SK-N-SH (cell line): Measurements from ENCODE around the gene WDR17. TPM values are rescaled to one million over a fixed set of nuclear protein-coding genes. Genes with fewer than 3 reads are reported as not detected.

Experiments
- CTCF ChIA-PET: fragments of 300-600, 350-600 bp; formaldehyde crosslinking; extraction: SDS; loops from one replicate; lab custom pipeline; 2021; lab: Yijun Ruan, JAX
- POLR2A ChIA-PET: fragments of 350-600 bp; sonication (Branson Sonifier 250); formaldehyde crosslinking; extraction: SDS; loops from one replicate; lab custom pipeline; 2020; ENCODE audit warnings: antibody characterized with exemption, inconsistent platforms; lab: Yijun Ruan, JAX
- DNase-seq: peaks from one replicate; pipeline ENCODE4 v3.0.0; 2012
- H2AFZ ChIP-seq: fragments of 200-600 bp; sonication (generic); 2 replicates; pipeline ENCODE4 v1.8.1; 2016; ENCODE audit warnings: antibody characterized with exemption, mild to moderate bottlenecking, low read depth
- H3F3A ChIP-seq: fragments of 200-600 bp; sonication (generic); replicated peaks from 2 replicates; pipeline ENCODE3; 2016; ENCODE audit warnings: antibody characterized with exemption, mild to moderate bottlenecking; ENCODE audit not compliant: insufficient read depth
- H3K27ac ChIP-seq, 2 experiments: fragments of 200-500 bp in 1 of 2; fragments of 200-600 bp in 1 of 2; sonication (Bioruptor generic) in 1 of 2; sonication (generic), shearing (Covaris generic) in 1 of 2; 2 replicates each; pipeline versions ENCODE4 v1.5.1 to v1.6.1; 2014 to 2016; ENCODE audit warnings: low read depth in 2 of 2, inconsistent platforms in 1 of 2, low read length in 1 of 2, mild to moderate bottlenecking in 1 of 2, mixed read lengths in 1 of 2
- H3K27me3 ChIP-seq: fragments of 200-600 bp; sonication (generic), shearing (Covaris generic); 2 replicates; pipeline ENCODE4 v1.6.1; 2016; ENCODE audit warnings: mixed run types; ENCODE audit not compliant: insufficient read depth
- H3K36me3 ChIP-seq, 2 experiments: fragments of 200-500 bp in 1 of 2; fragments of 200-600 bp in 1 of 2; sonication (Bioruptor generic) in 1 of 2; sonication (generic) in 1 of 2; replicated peaks in 1 of 2; 2 replicates each; pipeline versions ENCODE3 to v1.5.1; 2014 to 2016; ENCODE audit warnings: low read length in 1 of 2, mild to moderate bottlenecking in 1 of 2; ENCODE audit not compliant: insufficient read depth in 2 of 2, control insufficient read depth in 1 of 2
- H3K4me1 ChIP-seq, 2 experiments: fragments of 200-500 bp in 1 of 2; fragments of 200-600 bp in 1 of 2; sonication (Bioruptor generic) in 1 of 2; sonication (generic), shearing (Covaris generic) in 1 of 2; 2 replicates each; pipeline versions ENCODE4 v1.5.1 to v1.6.1; 2014 to 2016; ENCODE audit warnings: low read depth in 1 of 2, low read length in 1 of 2, mixed run types in 1 of 2; ENCODE audit not compliant: insufficient read depth in 2 of 2, control insufficient read depth in 1 of 2
- H3K4me2 ChIP-seq: fragments of 200-600 bp; sonication (generic), shearing (Covaris generic); 2 replicates; pipeline ENCODE4 v1.6.1; 2017; ENCODE audit warnings: mixed run types
- H3K4me3 ChIP-seq, 2 experiments: fragments of 200-500 bp in 1 of 2; fragments of 200-600 bp in 1 of 2; sonication (Bioruptor generic) in 1 of 2; sonication (generic), shearing (Covaris generic) in 1 of 2; 2 replicates each; pipeline versions ENCODE4 v1.5.1 to v1.8.1; 2014 to 2016; ENCODE audit warnings: low read depth in 2 of 2, inconsistent platforms in 1 of 2, low read length in 1 of 2, mild to moderate bottlenecking in 1 of 2, mixed read lengths in 1 of 2, moderate library complexity in 1 of 2
- H3K79me2 ChIP-seq: fragments of 200-600 bp; sonication (generic); 2 replicates; pipeline ENCODE4 v1.8.1; 2017; ENCODE audit warnings: mild to moderate bottlenecking; ENCODE audit not compliant: insufficient read depth
- H3K9ac ChIP-seq: fragments of 200-600 bp; sonication (generic); 2 replicates; pipeline ENCODE4 v1.6.1; 2017; ENCODE audit warnings: mixed run types
- H3K9me2 ChIP-seq: fragments of 200-600 bp; sonication (generic); 2 replicates; pipeline ENCODE4 v1.6.1; 2017; ENCODE audit warnings: mixed run types
- H3K9me3 ChIP-seq: fragments of 200-600 bp; sonication (generic); 2 replicates; pipeline ENCODE4 v1.6.1; 2017; ENCODE audit warnings: mixed run types, mild to moderate bottlenecking, moderate library complexity
- H4K20me1 ChIP-seq: fragments of 200-600 bp; sonication (generic); 2 replicates; pipeline ENCODE4 v1.6.1; 2017; ENCODE audit warnings: mild to moderate bottlenecking, mixed run types; ENCODE audit not compliant: insufficient read depth
- CTCF ChIP-seq: fragments of 200-600 bp; sonication (generic); IDR thresholded peaks from 2 replicates; pipeline ENCODE4 v1.6.1; 2017; ENCODE audit warnings: antibody characterized with exemption, mild to moderate bottlenecking, moderate library complexity
- EP300 ChIP-seq, 2 experiments: IDR thresholded peaks; 2 replicates each; pipeline versions ENCODE4 v1.4.0 to v1.6.1; 2012; ENCODE audit warnings: borderline replicate concordance in 1 of 2, low read depth in 1 of 2, low read length in 1 of 2
- EZH2phosphoT487 ChIP-seq: fragments of 200-600 bp; sonication (generic); IDR thresholded peaks from 2 replicates; pipeline ENCODE4 v1.6.1; 2017; ENCODE audit warnings: low read depth, mixed run types, mild to moderate bottlenecking, antibody characterized with exemption, moderate library complexity, borderline replicate concordance
- FOSL2 ChIP-seq: IDR thresholded peaks from 2 replicates; pipeline ENCODE4 v1.4.0; 2012; ENCODE audit warnings: low read depth, mild to moderate bottlenecking, moderate library complexity, borderline replicate concordance
- FOXJ3 ChIP-seq: sonication (generic); formaldehyde crosslinking; IDR thresholded peaks from 2 replicates; pipeline ENCODE4 v1.5.1; 2020; ENCODE audit warnings: mild to moderate bottlenecking, missing genetic modification reagents
- FOXM1 ChIP-seq: IDR thresholded peaks from 2 replicates; pipeline ENCODE4 v1.4.0; 2012; ENCODE audit warnings: low read depth, mild to moderate bottlenecking
- GATA2 ChIP-seq: sonication (generic); formaldehyde crosslinking; IDR thresholded peaks from 2 replicates; pipeline ENCODE4 v1.5.0; 2020; ENCODE audit warnings: mild to moderate bottlenecking, missing genetic modification reagents
- MEF2A ChIP-seq: IDR thresholded peaks from 2 replicates; pipeline ENCODE4 v1.4.0; 2012; ENCODE audit warnings: low read depth, borderline replicate concordance
- MXI1 ChIP-seq: IDR thresholded peaks from 2 replicates; pipeline ENCODE4 v1.6.1; 2012; ENCODE audit warnings: mild to moderate bottlenecking, low read depth, low read length, improper control_type of control experiment
- NRF1 ChIP-seq: IDR thresholded peaks from 2 replicates; pipeline ENCODE4 v1.6.1; 2012; ENCODE audit warnings: low read depth, mild to moderate bottlenecking, low read length
- POLR2AphosphoS5 ChIP-seq: IDR thresholded peaks from 2 replicates; pipeline ENCODE4 v1.6.1; 2012; ENCODE audit warnings: low read depth, low read length
- RAD21 ChIP-seq: IDR thresholded peaks from 2 replicates; pipeline ENCODE4 v1.6.1; 2012; ENCODE audit warnings: mild to moderate bottlenecking, low read length
- RCOR1 ChIP-seq: fragments of 150-350 bp; IDR thresholded peaks from 2 replicates; pipeline ENCODE4 v1.6.1; 2017; ENCODE audit warnings: antibody characterized with exemption, low read length
- RFX5 ChIP-seq: IDR thresholded peaks from 2 replicates; pipeline ENCODE4 v1.6.1; 2012; ENCODE audit warnings: mild to moderate bottlenecking, improper control_type of control experiment, low read length
- SIN3A ChIP-seq: IDR thresholded peaks from 2 replicates; pipeline ENCODE4 v1.6.1; 2012; ENCODE audit warnings: low read depth, mild to moderate bottlenecking, low read length, moderate library complexity, borderline replicate concordance
- SMC3 ChIP-seq: IDR thresholded peaks from 2 replicates; pipeline ENCODE4 v1.6.1; 2012; ENCODE audit warnings: low read depth, low read length, improper control_type of control experiment
- TAF1 ChIP-seq: IDR thresholded peaks from 2 replicates; pipeline ENCODE4 v1.6.1; 2012; ENCODE audit warnings: low read depth, mild to moderate bottlenecking, low read length, moderate library complexity, borderline replicate concordance
- TCF12 ChIP-seq: IDR thresholded peaks from 2 replicates; pipeline ENCODE4 v1.4.0; 2012
- TEAD4 ChIP-seq: IDR thresholded peaks from 2 replicates; pipeline ENCODE4 v1.4.0; 2012; ENCODE audit warnings: mild to moderate bottlenecking, borderline replicate concordance; ENCODE audit not compliant: insufficient read depth
- USF1 ChIP-seq: IDR thresholded peaks from 2 replicates; pipeline ENCODE4 v1.4.0; 2012; ENCODE audit warnings: low read depth, borderline replicate concordance
- ZBTB33 ChIP-seq: IDR thresholded peaks from 2 replicates; pipeline ENCODE4 v1.4.0; 2012; ENCODE audit warnings: low read depth, borderline replicate concordance
- WGBS: methylation state at CpG from one replicate; pipeline ENCODE4 v1.1.6; 2017; ENCODE audit warnings: low lambda C conversion rate; 5-methylcytosine and 5-hydroxymethylcytosine counted together
- polyA plus RNA-seq, 3 experiments: library from polyadenylated mRNA; depleted of rRNA; stranded (reverse); fragments of >200 nt; gene quantifications; 2 replicates each; pipeline ENCODE4 v1.2.3, GENCODE V29; 2012
- TF ChIP-seq, protein P1 (sequence below): fragments of 150-350 bp; IDR thresholded peaks from 2 replicates; pipeline ENCODE4 v1.6.1; 2016; ENCODE audit warnings: mild to moderate bottlenecking, low read depth, low read length
- TF ChIP-seq, protein P2 (sequence below): IDR thresholded peaks from 2 replicates; pipeline ENCODE4; 2012

The WDR17 gene
- polyA plus RNA-seq, 1 of the 3 experiments (the other 2 are of a cell fraction): 0.72 TPM

DNA sequence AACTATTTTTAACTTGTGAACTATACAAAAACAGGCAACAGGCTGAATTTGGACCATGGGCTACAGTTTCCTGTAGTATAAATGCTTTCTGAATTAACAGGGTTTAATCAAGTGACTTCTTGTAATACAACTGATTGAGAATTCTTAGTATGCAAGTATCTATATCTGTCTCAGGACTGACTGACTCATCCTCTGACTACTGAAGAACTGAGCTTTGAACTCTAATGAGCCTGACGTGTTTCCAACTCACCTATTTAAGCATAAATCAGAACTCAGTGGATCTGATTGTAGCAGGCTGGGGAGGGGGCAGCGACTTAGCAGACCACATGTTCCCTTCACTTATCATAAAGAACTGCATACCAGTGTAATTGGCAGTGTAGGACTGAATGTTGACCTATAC, 122.0 kb downstream of the WDR17 start:
- H2AFZ ChIP-seq: no peak overlapping the region
- no peaks in the 10 kb centered on the region for H4K20me1 ChIP-seq
- no peak overlapping the region for H3K27ac ChIP-seq
- H3K4me2 ChIP-seq: no peak overlapping the region
- H3K9me2 ChIP-seq: no peaks in the 10 kb centered on the region
- ChIA-PET CTCF (no interaction called here), POLR2A (no interaction called here)
- H3K9me3 ChIP-seq: no peaks in the 10 kb centered on the region
- no peaks in the 10 kb centered on the region for H3K79me2 ChIP-seq
- peaks cover 12% of the 10 kb centered on the region for H3F3A ChIP-seq
- H3K9ac ChIP-seq: no peak overlapping the region
- H3K36me3 ChIP-seq: no peaks in the 10 kb centered on the region
- no peak for DNase-seq
- 59% methylated on average over 2 of the region's 2 CpGs for WGBS
- H3K4me3 ChIP-seq: no peak overlapping the region
- H3K4me1 ChIP-seq: peaks cover 7 to 18% of the 10 kb centered on the region in 2 experiments; a peak in 3 of 4 replicates
- TF ChIP-seq TAF1: no peak
- TF ChIP-seq FOXM1: no peak
- no peak for TF ChIP-seq MEF2A
- no peak for TF ChIP-seq EP300 (IDR thresholded peaks at IDR 0.05; ENCODE audit: borderline replicate concordance in 1 of 2, low read depth in 1 of 2, low read length in 1 of 2)
- TF ChIP-seq POLR2AphosphoS5: no peak
- TF ChIP-seq SMC3: no peak
- no peak for TF ChIP-seq RAD21
- no peak for TF ChIP-seq GATA2 (CRISPR knock-in tag)
- no peak for TF ChIP-seq MXI1
- no peak for TF ChIP-seq RFX5
- H3K27me3 ChIP-seq: no peaks in the 10 kb centered on the region

- Histone ChIP-seq H3K4me2 (no peak overlapping the region), H3K36me3 (no peaks in the 10 kb centered on the region), H3K4me1 (peaks cover 7 to 18% of the 10 kb centered on the region in 2 experiments; a peak in 3 of 4 replicates), H4K20me1 (no peaks in the 10 kb centered on the region), H3K9ac (no peak overlapping the region), H3K9me3 (no peaks in the 10 kb centered on the region), H3K27me3 (no peaks in the 10 kb centered on the region), H2AFZ (no peak overlapping the region), H3K79me2 (no peaks in the 10 kb centered on the region), H3K4me3 (no peak overlapping the region), H3K9me2 (no peaks in the 10 kb centered on the region), H3K27ac (no peak overlapping the region; a peak in 1 of 4 replicates), H3F3A (peaks cover 20% of the 10 kb centered on the region)
- no peak for DNase-seq
- CTCF ChIA-PET: no interaction called here
- POLR2A ChIA-PET: no interaction called here
- TF ChIP-seq, protein P1, sequence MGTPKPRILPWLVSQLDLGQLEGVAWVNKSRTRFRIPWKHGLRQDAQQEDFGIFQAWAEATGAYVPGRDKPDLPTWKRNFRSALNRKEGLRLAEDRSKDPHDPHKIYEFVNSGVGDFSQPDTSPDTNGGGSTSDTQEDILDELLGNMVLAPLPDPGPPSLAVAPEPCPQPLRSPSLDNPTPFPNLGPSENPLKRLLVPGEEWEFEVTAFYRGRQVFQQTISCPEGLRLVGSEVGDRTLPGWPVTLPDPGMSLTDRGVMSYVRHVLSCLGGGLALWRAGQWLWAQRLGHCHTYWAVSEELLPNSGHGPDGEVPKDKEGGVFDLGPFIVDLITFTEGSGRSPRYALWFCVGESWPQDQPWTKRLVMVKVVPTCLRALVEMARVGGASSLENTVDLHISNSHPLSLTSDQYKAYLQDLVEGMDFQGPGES: no peak
- TF ChIP-seq USF1 (no peak), CTCF (no peak), FOSL2 (no peak), ZBTB33 (no peak), FOXM1 (no peak), TEAD4 (no peak), NRF1 (no peak), EZH2phosphoT487 (no peak), RCOR1 (no peak), TCF12 (no peak), MXI1 (no peak), SIN3A (no peak), FOXJ3 (no peak), EP300 (IDR thresholded peaks at IDR 0.05; ENCODE audit: borderline replicate concordance in 1 of 2, low read depth in 1 of 2, low read length in 1 of 2) (no peak)
- TF ChIP-seq, protein P2, sequence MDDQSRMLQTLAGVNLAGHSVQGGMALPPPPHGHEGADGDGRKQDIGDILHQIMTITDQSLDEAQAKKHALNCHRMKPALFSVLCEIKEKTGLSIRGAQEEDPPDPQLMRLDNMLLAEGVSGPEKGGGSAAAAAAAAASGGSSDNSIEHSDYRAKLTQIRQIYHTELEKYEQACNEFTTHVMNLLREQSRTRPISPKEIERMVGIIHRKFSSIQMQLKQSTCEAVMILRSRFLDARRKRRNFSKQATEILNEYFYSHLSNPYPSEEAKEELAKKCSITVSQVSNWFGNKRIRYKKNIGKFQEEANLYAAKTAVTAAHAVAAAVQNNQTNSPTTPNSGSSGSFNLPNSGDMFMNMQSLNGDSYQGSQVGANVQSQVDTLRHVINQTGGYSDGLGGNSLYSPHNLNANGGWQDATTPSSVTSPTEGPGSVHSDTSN: no peak
Observed at GRCh38 chr4:176188654-176189053, 123.0 kb downstream of the WDR17 start.
